Retinal pigment epithelial cell (primary cell): Measurements from ENCODE around the gene CDYL2.

Experiments used
- DNase-seq: peaks from one replicate; pipeline ENCODE4 v3.0.0-alpha.2; 2010; ENCODE audit warnings: low read depth
- H3K4me3 ChIP-seq: 2 replicates; pipeline ENCODE4 v1.5.1; 2011; ENCODE audit warnings: mild to moderate bottlenecking, low read length, control low read depth, moderate library complexity
- CTCF ChIP-seq: conservative IDR thresholded peaks from 2 replicates; pipeline ENCODE4 v1.5.1; 2011; ENCODE audit warnings: low read depth, low read length, control low read depth, inconsistent platforms

The CDYL2 gene

GRCh38 chr16:80778703-80779102, 25.7 kb downstream of the CDYL2 start:
- TF ChIP-seq CTCF, result no peak
- no peak overlapping the region for H3K4me3 ChIP-seq
- DNase-seq, result no peak

- TF ChIP-seq CTCF, result no peak
- H3K4me3 ChIP-seq, result no peak overlapping the region
- no peak for DNase-seq
Observed at GRCh38 chr16:80776856-80777255, 27.5 kb downstream of the CDYL2 start.

- no peak for DNase-seq
- H3K4me3 ChIP-seq, result no peak overlapping the region
- TF ChIP-seq CTCF, result no peak
Observed at GRCh38 chr16:80775450-80775849, 28.9 kb downstream of the CDYL2 start.

- DNase-seq, result no peak
- TF ChIP-seq CTCF, result no peak
- H3K4me3 ChIP-seq, result no peak overlapping the region
Observed at GRCh38 chr16:80766798-80767197, 37.6 kb downstream of the CDYL2 start.

GRCh38 chr16:80759419-80760162, 44.8 kb downstream of the CDYL2 start:
- H3K4me3 ChIP-seq, result no peak overlapping the region
- no peak for TF ChIP-seq CTCF
- DNase-seq, result no peak

GRCh38 chr16:80754476-80754875, 49.9 kb downstream of the CDYL2 start:
- DNase-seq, result no peak
- no peak overlapping the region for H3K4me3 ChIP-seq
- no peak for TF ChIP-seq CTCF

GRCh38 chr16:80752541-80752940, 51.9 kb downstream of the CDYL2 start:
- DNase-seq, result no peak
- no peak for TF ChIP-seq CTCF

More at GRCh38 chr16:80752541-80752940, 51.9 kb downstream of the CDYL2 start:
- no peak overlapping the region for H3K4me3 ChIP-seq
